ENCODE results near the gene TAF1B. TPM values are rescaled to one million over a fixed set of nuclear protein-coding genes. Genes with fewer than 3 reads are reported as not detected.

The TAF1B gene
- total RNA-seq, 3 donors from 2014 or later: 9.4 to 14.1 (median 13.2) TPM

GRCh38 chr2:9873337-9873736, 30.1 kb downstream of the TAF1B start:
- no peaks in the 10 kb centered on the region for H3K36me3 ChIP-seq (ENCODE audit: low read depth)
- H3K4me3 ChIP-seq: no peak overlapping the region
- DNase-seq (no peak), ATAC-seq (no peak)
- H3K9me3 ChIP-seq: no peaks in the 10 kb centered on the region
- TF ChIP-seq CTCF (IDR thresholded peaks at IDR 0.05): no peak
- intact Hi-C loops (cut with DNase I, micrococcal nuclease): no loop called here
- no peaks in the 10 kb centered on the region for H3K4me1 ChIP-seq (ENCODE audit: low read depth)

GRCh38 chr2:9877026-9877425, 33.8 kb downstream of the TAF1B start:
- H3K4me3 ChIP-seq: no peak overlapping the region
- no peaks in the 10 kb centered on the region for H3K9me3 ChIP-seq
- H3K4me1 ChIP-seq (ENCODE audit: low read depth): no peaks in the 10 kb centered on the region
- TF ChIP-seq CTCF (IDR thresholded peaks at IDR 0.05): no peak
- ATAC-seq (no peak), DNase-seq (no peak)
- intact Hi-C loops (cut with DNase I, micrococcal nuclease): no loop called here
- H3K36me3 ChIP-seq (ENCODE audit: low read depth): no peaks in the 10 kb centered on the region

GRCh38 chr2:9877726-9878125, 34.5 kb downstream of the TAF1B start:
- no peak for TF ChIP-seq CTCF (IDR thresholded peaks at IDR 0.05)
- ATAC-seq: no peak
- Histone ChIP-seq H3K36me3 (ENCODE audit: low read depth) (no peaks in the 10 kb centered on the region), H3K4me1 (ENCODE audit: low read depth) (no peaks in the 10 kb centered on the region), H3K4me3 (no peak overlapping the region), H3K9me3 (no peaks in the 10 kb centered on the region)
- intact Hi-C loops (cut with DNase I, micrococcal nuclease): no loop called here
- DNase-seq: no peak

GRCh38 chr2:9879455-9880194, 36.4 kb downstream of the TAF1B start:
- no peak overlapping the region for H3K4me3 ChIP-seq
- DNase-seq (no peak), ATAC-seq (no peak)
- H3K9me3 ChIP-seq: no peaks in the 10 kb centered on the region
- no peaks in the 10 kb centered on the region for H3K36me3 ChIP-seq (ENCODE audit: low read depth)
- intact Hi-C loops (cut with DNase I, micrococcal nuclease): no loop called here
- TF ChIP-seq CTCF (IDR thresholded peaks at IDR 0.05): no peak
- no peaks in the 10 kb centered on the region for H3K4me1 ChIP-seq (ENCODE audit: low read depth)

- Histone ChIP-seq H3K9me3 (peaks cover 11% of the 10 kb centered on the region), H3K4me3 (no peak overlapping the region), H3K4me1 (ENCODE audit: low read depth) (no peaks in the 10 kb centered on the region), H3K36me3 (ENCODE audit: low read depth) (no peaks in the 10 kb centered on the region)
- ATAC-seq (no peak), DNase-seq (no peak)
- TF ChIP-seq CTCF (IDR thresholded peaks at IDR 0.05): no peak
- intact Hi-C loops (cut with DNase I, micrococcal nuclease): no loop called here
Observed at GRCh38 chr2:9883897-9884296, 40.6 kb downstream of the TAF1B start.
